K562 (cell line): Measurements from ENCODE around the gene AIRE. TPM values are rescaled to one million over a fixed set of nuclear protein-coding genes. Genes with fewer than 3 reads are reported as not detected.

Source experiments
- CEBPG ChIP-seq, 3 experiments: fragments of 200-800 bp in 1 of 3; sonication (Bioruptor generic) in 1 of 3; sonication (generic) in 1 of 3; formaldehyde crosslinking in 1 of 3; IDR thresholded peaks in 2 of 3; conservative IDR thresholded peaks in 1 of 3; 2 replicates each; pipeline versions ENCODE4 v1.6.1 to v1.8.0; 2016 to 2022; ENCODE audit warnings: missing compliant biosample characterization in 2 of 3, missing genetic modification characterization in 2 of 3, mild to moderate bottlenecking in 1 of 3, missing genetic modification reagents in 1 of 3
- DIDO1 ChIP-seq: fragments of 450-650 bp; IDR thresholded peaks from 2 replicates; pipeline ENCODE4 v1.6.1; 2016; ENCODE audit warnings: low read depth, missing biosample characterization, missing genetic modification characterization
- ETV5 ChIP-seq: sonication (generic); formaldehyde crosslinking; IDR thresholded peaks from 2 replicates; pipeline ENCODE4 v1.4.0; 2020; ENCODE audit warnings: low read depth, mild to moderate bottlenecking, missing genetic modification reagents
- HOXB6 ChIP-seq: fragments of 250-450 bp; sonication (Bioruptor Pico); IDR thresholded peaks from 2 replicates; pipeline ENCODE4 v1.5.1; 2022; ENCODE audit warnings: mild to moderate bottlenecking, borderline replicate concordance
- KDM5B ChIP-seq: fragments of 200-600 bp; sonication (generic); IDR thresholded peaks from 2 replicates; pipeline ENCODE4 v1.6.1; 2012; ENCODE audit warnings: low read depth, mild to moderate bottlenecking, moderate library complexity, low read length, control low read depth, inconsistent platforms; ENCODE audit not compliant: insufficient replicate concordance
- LCOR ChIP-seq: sonication (generic); formaldehyde crosslinking; IDR thresholded peaks from 2 replicates; pipeline ENCODE4 v1.8.0; 2022; ENCODE audit warnings: mild to moderate bottlenecking, missing genetic modification reagents
- MAZ ChIP-seq, 2 experiments: fragments of 450-650 bp in 1 of 2; sonication (generic) in 1 of 2; formaldehyde crosslinking; IDR thresholded peaks in 1 of 2; conservative IDR thresholded peaks in 1 of 2; 2 replicates each; pipeline versions ENCODE4 v1.4.0 to v1.5.0; 2020; ENCODE audit warnings: mild to moderate bottlenecking in 1 of 2, missing genetic modification reagents in 1 of 2
- PHF21A ChIP-seq: fragments of 450-650 bp; IDR thresholded peaks from 2 replicates; pipeline ENCODE4 v1.6.1; 2017; ENCODE audit warnings: low read depth, borderline replicate concordance
- POLR2A ChIP-seq: fragments of 450-650 bp; conservative IDR thresholded peaks from 2 replicates; pipeline ENCODE4 v1.6.1; 2016
- RBM39 ChIP-seq: fragments of 200-400 bp; formaldehyde crosslinking; optimal IDR thresholded peaks from 2 replicates; pipeline ENCODE3; 2018; ENCODE audit warnings: low read depth, low read length
- REST ChIP-seq, 2 experiments: fragments of 450-650 bp; formaldehyde crosslinking in 1 of 2; IDR thresholded peaks; 2 replicates each; pipeline versions ENCODE4 v1.4.0 to v1.6.1; 2014 to 2020; ENCODE audit warnings: mild to moderate bottlenecking in 2 of 2, borderline replicate concordance in 1 of 2, low read depth in 1 of 2
- SAFB2 ChIP-seq: fragments of 200-400 bp; formaldehyde crosslinking; IDR thresholded peaks from 2 replicates; pipeline ENCODE4 v1.6.1; 2018; ENCODE audit warnings: borderline replicate concordance, low read length, low read depth, moderate library complexity; ENCODE audit not compliant: severe bottlenecking
- TGIF2 ChIP-seq: sonication (generic); formaldehyde crosslinking; IDR thresholded peaks from 2 replicates; pipeline ENCODE4 v1.8.1; 2022; ENCODE audit warnings: mild to moderate bottlenecking, missing genetic modification reagents, moderate library complexity
- TRIM24 ChIP-seq, 2 experiments: fragments of 450-650 bp; IDR thresholded peaks; 2 replicates each; pipeline ENCODE4 v1.6.1; 2016
- WHSC1 ChIP-seq: IDR thresholded peaks from one replicate; pipeline ENCODE4 v1.6.1; 2012; ENCODE audit warnings: low read length, control low read depth, inconsistent platforms
- ZBTB8A ChIP-seq: fragments of 450-650 bp; IDR thresholded peaks from 2 replicates; pipeline ENCODE4 v1.6.1; 2018; ENCODE audit warnings: mild to moderate bottlenecking, moderate library complexity; ENCODE audit not compliant: partially characterized antibody
- ZNF224 ChIP-seq: sonication (generic); formaldehyde crosslinking; IDR thresholded peaks from 2 replicates; pipeline ENCODE4 v1.8.0; 2022; ENCODE audit warnings: mild to moderate bottlenecking, missing genetic modification reagents
- ZNF3 ChIP-seq: fragments of 250-450 bp; sonication (Bioruptor Pico); IDR thresholded peaks from 2 replicates; pipeline ENCODE4 v1.5.0; 2021; ENCODE audit warnings: mild to moderate bottlenecking, moderate library complexity
- ZNF785 ChIP-seq: fragments of 250-450 bp; sonication (Bioruptor Pico); IDR thresholded peaks from 2 replicates; pipeline ENCODE4 v1.4.0; 2020; ENCODE audit warnings: mild to moderate bottlenecking
- polyA plus RNA-seq, 8 experiments: library from polyadenylated mRNA; depleted of rRNA in 4 of 8; stranded (reverse) in 5 of 8; unstranded in 3 of 8; fragments of >200 nt; fragmentation: Nextera tagmentation in 2 of 8; fragmentation: Illumina TruSeq in 1 of 8; extraction: Ambion mirVana in 2 of 8; extraction: Trizol in 1 of 8; gene quantifications; 2 replicates each; pipeline versions ENCODE4 v1.2.1 to v1.2.3, GENCODE V29; 2011 to 2014; ENCODE audit warnings: inconsistent platforms in 1 of 8, missing spikeins in 1 of 8
- total RNA-seq, 7 experiments: library from RNA; depleted of rRNA in 6 of 7; stranded (reverse); fragments of >200 nt in 6 of 7; fragmentation: Illumina TruSeq in 2 of 7; extraction: Trizol in 2 of 7; gene quantifications; 2 replicates each; pipeline versions ENCODE4 v1.2.1 to v1.2.3, GENCODE V29; 2011 to 2021; ENCODE audit warnings: low replicate concordance in 1 of 7

Gene AIRE
- total and polyA plus RNA-seq, 9 of the 15 experiments (the other 6 are each of a cell fraction or from before 2014, with no cell fraction given), result 0.01 TPM; not detected in 8

- TF ChIP-seq PHF21A (peak; percentile 63; the same call in 1 of the 2 replicates), WHSC1 (no peak), LCOR (CRISPR knock-in tag) (no peak; the same call in 1 of the 2 replicates), POLR2A (no peak), TGIF2 (CRISPR knock-in tag) (no peak), SAFB2 (no peak), REST (IDR thresholded peaks at IDR 0.05; ENCODE audit: borderline replicate concordance) (peak; percentile 73), REST (CRISPR knock-in tag; IDR thresholded peaks at IDR 0.05; ENCODE audit: low read depth) (no peak), ETV5 (CRISPR knock-in tag) (no peak; the same call in 1 of the 2 replicates), ZNF224 (CRISPR knock-in tag) (no peak), MAZ (CRISPR knock-in tag; conservative IDR thresholded peaks at IDR 0.05 in 1 of 2, IDR thresholded peaks at IDR 0.05 in 1 of 2) (0 out of 4 replicates have a peak, but pooled peaks of 1 of the 2 experiments have one; percentile 38), TRIM24 (IDR thresholded peaks at IDR 0.05) (no peak), ZNF3 (CRISPR knock-in tag) (no peak), ZNF785 (CRISPR knock-in tag) (no peak), KDM5B (no peak), ZBTB8A (no peak), CEBPG (CRISPR knock-in tag; IDR thresholded peaks at IDR 0.05) (no peak), CEBPG (tag; conservative IDR thresholded peaks at IDR 0.05 in 1 of 2, IDR thresholded peaks at IDR 0.05 in 1 of 2) (peak in 1 of 2 experiments; percentile 59; a peak in 2 of 4 replicates), RBM39 (no peak), HOXB6 (CRISPR knock-in tag) (no peak), DIDO1 (tag) (no peak)
Measured at GRCh38 chr21:44297525-44298290, 12.0 kb downstream of the AIRE start (continued).
